Neural cell (in vitro differentiated cells): ENCODE measurements around the gene C6orf141. TPM values are rescaled to one million over a fixed set of nuclear protein-coding genes. Genes with fewer than 3 reads are reported as not detected.

ENCODE experiments used
- H2AFZ ChIP-seq: fragments of 200-600, 300-800 bp; sonication (generic), shearing (Covaris generic); 2 replicates; pipeline ENCODE4 v1.6.0; 2014; ENCODE audit warnings: low read depth, mild to moderate bottlenecking, antibody characterized with exemption, low read length, moderate library complexity
- H3F3A ChIP-seq: fragments of 200-600 bp; shearing (Covaris generic); 2 replicates; pipeline ENCODE4 v1.6.1; 2016; ENCODE audit warnings: mild to moderate bottlenecking, moderate library complexity, mixed read lengths, antibody characterized with exemption, low read length; ENCODE audit not compliant: insufficient read depth, poor library complexity, severe bottlenecking
- H3K27ac ChIP-seq: fragments of 200-600, 300-800 bp; sonication (generic), shearing (Covaris generic); 2 replicates; pipeline ENCODE4 v1.5.1; 2014; ENCODE audit warnings: mild to moderate bottlenecking, low read length, moderate library complexity
- H3K27me3 ChIP-seq: fragments of 300-800, 200-600 bp; sonication (generic), shearing (Covaris generic); 2 replicates; pipeline ENCODE4 v1.6.0; 2014; ENCODE audit warnings: mild to moderate bottlenecking, low read depth, low read length, moderate library complexity; ENCODE audit not compliant: insufficient read depth
- H3K36me3 ChIP-seq: fragments of 300-800, 200-600 bp; sonication (generic), shearing (Covaris generic); 2 replicates; pipeline ENCODE4 v1.5.1; 2014; ENCODE audit warnings: mild to moderate bottlenecking, antibody characterized with exemption, low read length, moderate library complexity; ENCODE audit not compliant: insufficient read depth
- H3K4me2 ChIP-seq: fragments of 300-800, 200-600 bp; sonication (generic), shearing (Covaris generic); 2 replicates; pipeline ENCODE4 v1.6.0; 2014; ENCODE audit warnings: mild to moderate bottlenecking, low read length
- H3K4me3 ChIP-seq: fragments of 300-800, 200-600 bp; sonication (generic), shearing (Covaris generic); 2 replicates; pipeline ENCODE4 v1.5.1; 2014; ENCODE audit warnings: mild to moderate bottlenecking, low read length, moderate library complexity
- H3K79me2 ChIP-seq: fragments of 200-600 bp; shearing (Covaris generic); replicated peaks from 2 replicates; pipeline ENCODE4 v1.6.0; 2014; ENCODE audit warnings: mild to moderate bottlenecking, low read length, moderate library complexity; ENCODE audit not compliant: insufficient read depth
- H3K9ac ChIP-seq: fragments of 300-800, 200-600 bp; sonication (generic), shearing (Covaris generic); 2 replicates; pipeline ENCODE4 v1.6.1; 2016; ENCODE audit warnings: mild to moderate bottlenecking, low read length, mixed read lengths
- H3K9me2 ChIP-seq: fragments of 200-600 bp; shearing (Covaris generic); 2 replicates; pipeline ENCODE4 v1.6.1; 2016; ENCODE audit warnings: mild to moderate bottlenecking, low read length, mixed read lengths; ENCODE audit not compliant: insufficient read depth
- H3K9me3 ChIP-seq: fragments of 200-600, 300-800 bp; sonication (generic), shearing (Covaris generic); 2 replicates; pipeline ENCODE4 v1.6.1; 2016; ENCODE audit warnings: mild to moderate bottlenecking, mixed run types, low read length, moderate library complexity, mixed read lengths
- H4K20me1 ChIP-seq: fragments of 200-600 bp; shearing (Covaris generic); 2 replicates; pipeline ENCODE4 v1.6.1; 2016; ENCODE audit warnings: mild to moderate bottlenecking, mixed run types; ENCODE audit not compliant: insufficient read depth
- EP300 ChIP-seq: fragments of 450-650 bp; conservative IDR thresholded peaks from 2 replicates; pipeline ENCODE4 v1.6.1; 2014; ENCODE audit warnings: antibody characterized with exemption, mild to moderate bottlenecking, moderate library complexity; ENCODE audit not compliant: poor library complexity, severe bottlenecking
- EZH2 ChIP-seq: fragments of 200-600, 300-800 bp; shearing (Covaris generic), sonication (generic); IDR thresholded peaks from 2 replicates; pipeline ENCODE4 v1.6.1; 2014; ENCODE audit warnings: antibody characterized with exemption, low read length, borderline replicate concordance, mild to moderate bottlenecking; ENCODE audit not compliant: insufficient read depth, poor library complexity, severe bottlenecking
- MXI1 ChIP-seq: fragments of 450-650 bp; conservative IDR thresholded peaks from 2 replicates; pipeline ENCODE4 v1.6.1; 2014; ENCODE audit warnings: antibody characterized with exemption, mild to moderate bottlenecking; ENCODE audit not compliant: poor library complexity, severe bottlenecking
- POLR2AphosphoS5 ChIP-seq: IDR thresholded peaks from 2 replicates; pipeline ENCODE4 v1.6.1; 2012
- RAD21 ChIP-seq: fragments of 450-650 bp; conservative IDR thresholded peaks from 2 replicates; pipeline ENCODE4 v1.6.1; 2014; ENCODE audit warnings: antibody characterized with exemption, mild to moderate bottlenecking, moderate library complexity
- SMC3 ChIP-seq: fragments of 450-650 bp; conservative IDR thresholded peaks from 2 replicates; pipeline ENCODE4 v1.6.1; 2014; ENCODE audit warnings: antibody characterized with exemption, mild to moderate bottlenecking, moderate library complexity; ENCODE audit not compliant: poor library complexity
- TAF1 ChIP-seq: IDR thresholded peaks from 2 replicates; pipeline ENCODE4 v1.6.1; 2012; ENCODE audit warnings: low read depth
- polyA minus RNA-seq: library from RNA; depleted of rRNA, polyadenylated mRNA; stranded (reverse); fragments of >200 nt; gene quantifications from 2 replicates; pipeline ENCODE4 v1.2.3, GENCODE V29; 2014
- polyA plus RNA-seq: library from polyadenylated mRNA; depleted of rRNA; stranded (reverse); fragments of >200 nt; gene quantifications from 2 replicates; pipeline ENCODE4 v1.2.3, GENCODE V29; 2014
- TF ChIP-seq, protein P1 (sequence below): IDR thresholded peaks from 2 replicates; pipeline ENCODE4 v1.6.1; 2012; ENCODE audit warnings: borderline replicate concordance
- TF ChIP-seq, protein P2 (sequence below): fragments of 450-650 bp; IDR thresholded peaks from 2 replicates; pipeline ENCODE4 v1.5.1; 2014; ENCODE audit warnings: antibody characterized with exemption, mild to moderate bottlenecking, moderate library complexity; ENCODE audit not compliant: poor library complexity, severe bottlenecking

The C6orf141 gene
- polyA plus RNA-seq: not detected in 2 replicates
- polyA minus RNA-seq: not detected in 2 replicates

DNA sequence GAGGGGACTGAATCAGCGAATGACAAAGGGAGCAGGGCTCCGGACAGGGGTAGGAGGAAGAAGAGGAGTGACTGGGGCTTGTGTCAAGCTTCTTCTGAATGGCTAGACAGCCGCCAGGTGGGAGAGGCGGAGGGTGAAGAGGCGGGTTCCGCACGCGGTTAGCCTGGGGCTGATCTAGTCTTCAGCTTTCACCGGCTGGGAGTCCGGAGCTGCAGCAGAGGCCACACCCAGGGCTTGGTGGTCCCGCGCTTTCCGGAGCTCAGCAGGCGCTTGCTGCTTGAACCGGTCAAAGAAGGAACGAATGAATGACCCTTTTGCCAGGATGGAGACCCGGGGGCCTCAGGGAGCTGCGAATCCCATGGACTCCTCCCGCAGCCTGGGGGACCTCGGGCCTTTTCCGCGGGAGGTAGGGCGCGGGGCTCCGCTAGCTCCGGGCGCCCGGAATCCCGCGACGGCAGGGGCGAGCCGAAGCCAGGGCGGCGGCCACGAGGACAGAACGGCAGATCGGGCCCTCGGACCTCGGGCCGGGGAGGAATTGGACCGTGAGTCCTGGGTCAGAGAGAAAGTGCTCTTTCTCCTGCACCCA, at the start of gene C6orf141:
Gene C6orf141 (plus strand): TSS at position 177 of the 586 bp plus-strand sequence. CDS start 125 bp downstream, at position 302.
- Histone ChIP-seq H3K27me3 (peaks cover 31% of the 10 kb centered on the region), H3K9me3 (no peaks in the 10 kb centered on the region), H3K4me3 (peak within 1 kb of the TSS; percentile 66), H4K20me1 (no peaks in the 10 kb centered on the region), H3K9ac (no peak within 1 kb of the TSS), H3K9me2 (no peaks in the 10 kb centered on the region), H2AFZ (no peak within 1 kb of the TSS), H3K36me3 (no peaks in the 10 kb centered on the region), H3K79me2 (no peaks in the 10 kb centered on the region), H3K27ac (no peak within 1 kb of the TSS), H3K4me2 (peak within 1 kb of the TSS; percentile 83), H3F3A (peaks cover 4% of the 10 kb centered on the region)
- TF ChIP-seq TAF1 (no peak), EZH2 (no peak)
- TF ChIP-seq, protein P1, sequence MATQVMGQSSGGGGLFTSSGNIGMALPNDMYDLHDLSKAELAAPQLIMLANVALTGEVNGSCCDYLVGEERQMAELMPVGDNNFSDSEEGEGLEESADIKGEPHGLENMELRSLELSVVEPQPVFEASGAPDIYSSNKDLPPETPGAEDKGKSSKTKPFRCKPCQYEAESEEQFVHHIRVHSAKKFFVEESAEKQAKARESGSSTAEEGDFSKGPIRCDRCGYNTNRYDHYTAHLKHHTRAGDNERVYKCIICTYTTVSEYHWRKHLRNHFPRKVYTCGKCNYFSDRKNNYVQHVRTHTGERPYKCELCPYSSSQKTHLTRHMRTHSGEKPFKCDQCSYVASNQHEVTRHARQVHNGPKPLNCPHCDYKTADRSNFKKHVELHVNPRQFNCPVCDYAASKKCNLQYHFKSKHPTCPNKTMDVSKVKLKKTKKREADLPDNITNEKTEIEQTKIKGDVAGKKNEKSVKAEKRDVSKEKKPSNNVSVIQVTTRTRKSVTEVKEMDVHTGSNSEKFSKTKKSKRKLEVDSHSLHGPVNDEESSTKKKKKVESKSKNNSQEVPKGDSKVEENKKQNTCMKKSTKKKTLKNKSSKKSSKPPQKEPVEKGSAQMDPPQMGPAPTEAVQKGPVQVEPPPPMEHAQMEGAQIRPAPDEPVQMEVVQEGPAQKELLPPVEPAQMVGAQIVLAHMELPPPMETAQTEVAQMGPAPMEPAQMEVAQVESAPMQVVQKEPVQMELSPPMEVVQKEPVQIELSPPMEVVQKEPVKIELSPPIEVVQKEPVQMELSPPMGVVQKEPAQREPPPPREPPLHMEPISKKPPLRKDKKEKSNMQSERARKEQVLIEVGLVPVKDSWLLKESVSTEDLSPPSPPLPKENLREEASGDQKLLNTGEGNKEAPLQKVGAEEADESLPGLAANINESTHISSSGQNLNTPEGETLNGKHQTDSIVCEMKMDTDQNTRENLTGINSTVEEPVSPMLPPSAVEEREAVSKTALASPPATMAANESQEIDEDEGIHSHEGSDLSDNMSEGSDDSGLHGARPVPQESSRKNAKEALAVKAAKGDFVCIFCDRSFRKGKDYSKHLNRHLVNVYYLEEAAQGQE: no peak

DNA sequence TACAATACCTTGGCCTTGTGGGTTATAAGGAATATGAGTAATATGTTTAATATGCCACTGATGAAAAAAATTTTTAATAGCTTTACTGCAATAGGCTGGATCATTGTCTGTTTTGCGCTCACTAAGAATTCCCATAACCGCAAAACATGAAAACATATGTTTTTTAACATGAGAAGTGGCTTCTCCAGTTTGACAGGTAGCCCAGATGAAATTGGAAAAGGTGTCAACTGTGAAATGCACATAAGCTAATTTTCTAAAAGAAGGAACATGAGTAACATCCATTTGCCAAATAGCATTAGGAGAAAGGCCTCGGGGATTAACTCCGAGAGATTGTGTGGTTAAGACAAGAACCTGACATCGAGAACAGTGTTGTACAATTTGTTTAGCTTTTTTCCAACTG, 45.8 kb upstream of the C6orf141 start:
- no peaks in the 10 kb centered on the region for H3K27me3 ChIP-seq
- no peaks in the 10 kb centered on the region for H4K20me1 ChIP-seq
- H3K27ac ChIP-seq: no peak overlapping the region
- H3K4me3 ChIP-seq: no peak overlapping the region
- no peak overlapping the region for H3K4me2 ChIP-seq
- H3K9ac ChIP-seq: no peak overlapping the region
- H3K36me3 ChIP-seq: no peaks in the 10 kb centered on the region
- H3K79me2 ChIP-seq: no peaks in the 10 kb centered on the region
- H3K9me3 ChIP-seq: no peaks in the 10 kb centered on the region
- H3F3A ChIP-seq: no peaks in the 10 kb centered on the region
- TF ChIP-seq SMC3: no peak
- TF ChIP-seq MXI1: no peak
- TF ChIP-seq EZH2: no peak
- TF ChIP-seq TAF1: no peak
- TF ChIP-seq RAD21: no peak
- TF ChIP-seq, protein P2, sequence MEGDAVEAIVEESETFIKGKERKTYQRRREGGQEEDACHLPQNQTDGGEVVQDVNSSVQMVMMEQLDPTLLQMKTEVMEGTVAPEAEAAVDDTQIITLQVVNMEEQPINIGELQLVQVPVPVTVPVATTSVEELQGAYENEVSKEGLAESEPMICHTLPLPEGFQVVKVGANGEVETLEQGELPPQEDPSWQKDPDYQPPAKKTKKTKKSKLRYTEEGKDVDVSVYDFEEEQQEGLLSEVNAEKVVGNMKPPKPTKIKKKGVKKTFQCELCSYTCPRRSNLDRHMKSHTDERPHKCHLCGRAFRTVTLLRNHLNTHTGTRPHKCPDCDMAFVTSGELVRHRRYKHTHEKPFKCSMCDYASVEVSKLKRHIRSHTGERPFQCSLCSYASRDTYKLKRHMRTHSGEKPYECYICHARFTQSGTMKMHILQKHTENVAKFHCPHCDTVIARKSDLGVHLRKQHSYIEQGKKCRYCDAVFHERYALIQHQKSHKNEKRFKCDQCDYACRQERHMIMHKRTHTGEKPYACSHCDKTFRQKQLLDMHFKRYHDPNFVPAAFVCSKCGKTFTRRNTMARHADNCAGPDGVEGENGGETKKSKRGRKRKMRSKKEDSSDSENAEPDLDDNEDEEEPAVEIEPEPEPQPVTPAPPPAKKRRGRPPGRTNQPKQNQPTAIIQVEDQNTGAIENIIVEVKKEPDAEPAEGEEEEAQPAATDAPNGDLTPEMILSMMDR: no peak
- TF ChIP-seq POLR2AphosphoS5: no peak
- no peak for TF ChIP-seq EP300
- no peaks in the 10 kb centered on the region for H3K9me2 ChIP-seq
- H2AFZ ChIP-seq: no peak overlapping the region
